HepG2 (cell line): ENCODE results near the gene TOMM7. TPM values are rescaled to one million over a fixed set of nuclear protein-coding genes. Genes with fewer than 3 reads are reported as not detected.
A peak's percentile ranks its signal among the peaks of the same experiment; 100 is the strongest.

Experiments used
- ARID5B ChIP-seq: IDR thresholded peaks from 2 replicates; pipeline ENCODE4 v1.4.0; 2020; ENCODE audit warnings: mild to moderate bottlenecking, missing genetic modification reagents
- CTCF ChIP-seq: sonication (generic); formaldehyde crosslinking; IDR thresholded peaks from 2 replicates; pipeline ENCODE4 v1.5.0; 2020; ENCODE audit warnings: mild to moderate bottlenecking, missing genetic modification reagents, moderate library complexity
- ELK4 ChIP-seq: sonication (generic); formaldehyde crosslinking; IDR thresholded peaks from 2 replicates; pipeline ENCODE4 v1.9.0; 2021; ENCODE audit warnings: missing genetic modification reagents, borderline replicate concordance
- ERF ChIP-seq: IDR thresholded peaks from 2 replicates; pipeline ENCODE4 v1.6.1; 2018; ENCODE audit warnings: missing biosample characterization, missing genetic modification reagents
- MIER2 ChIP-seq: IDR thresholded peaks from 2 replicates; pipeline ENCODE4 v1.6.1; 2016; ENCODE audit warnings: missing biosample characterization, missing genetic modification reagents
- TFAP4 ChIP-seq: sonication (generic); IDR thresholded peaks from 2 replicates; pipeline ENCODE4 v1.6.1; 2016; ENCODE audit warnings: low read depth, borderline replicate concordance
- ZBTB21 ChIP-seq: sonication (generic); formaldehyde crosslinking; IDR thresholded peaks from 2 replicates; pipeline ENCODE4 v1.4.0; 2020; ENCODE audit warnings: missing genetic modification reagents
- ZNF235 ChIP-seq: sonication (generic); formaldehyde crosslinking; IDR thresholded peaks from 2 replicates; pipeline ENCODE4 v1.8.1; 2023; ENCODE audit warnings: mild to moderate bottlenecking, missing genetic modification reagents, borderline replicate concordance
- ZNF878 ChIP-seq: sonication (generic); formaldehyde crosslinking; IDR thresholded peaks from 2 replicates; pipeline ENCODE4 v1.8.1; 2023; ENCODE audit warnings: mild to moderate bottlenecking, missing genetic modification reagents, moderate library complexity
- ZSCAN12 ChIP-seq: sonication (generic); formaldehyde crosslinking; IDR thresholded peaks from 2 replicates; pipeline ENCODE4 v1.9.0; 2021; ENCODE audit warnings: mild to moderate bottlenecking, missing genetic modification reagents
- polyA plus RNA-seq, 8 experiments: library from polyadenylated mRNA; depleted of rRNA in 3 of 8; stranded (reverse) in 7 of 8; unstranded in 1 of 8; fragments of >200 nt; fragmentation: Illumina TruSeq in 4 of 8; extraction: Trizol in 4 of 8; gene quantifications; 2 replicates each; pipeline versions ENCODE4 v1.2.1 to v1.2.3, GENCODE V29; 2011 to 2016; ENCODE audit warnings: low read depth in 4 of 8, missing spikeins in 1 of 8, mixed read lengths in 1 of 8; ENCODE audit not compliant: insufficient read depth in 1 of 8
- total RNA-seq, 5 experiments: library from RNA; depleted of rRNA; stranded (reverse); fragments of >200 nt; fragmentation: Illumina TruSeq; extraction: Trizol; gene quantifications; 2 replicates each; pipeline ENCODE4 v1.2.3, GENCODE V29; 2016; ENCODE audit warnings: low read depth in 1 of 5
- TF ChIP-seq, protein P1 (sequence below): sonication (generic); formaldehyde crosslinking; IDR thresholded peaks from 2 replicates; pipeline ENCODE4 v1.5.0; 2020; ENCODE audit warnings: missing genetic modification reagents
- TF ChIP-seq, protein P2 (sequence below): sonication (generic); formaldehyde crosslinking; IDR thresholded peaks from 2 replicates; pipeline ENCODE4 v1.5.0; 2020; ENCODE audit warnings: mild to moderate bottlenecking, missing genetic modification reagents
- TF ChIP-seq, protein P3 (sequence below): sonication (generic); formaldehyde crosslinking; IDR thresholded peaks from 2 replicates; pipeline ENCODE4 v1.8.0; 2023; ENCODE audit warnings: mild to moderate bottlenecking, missing genetic modification reagents

TOMM7 gene
- total and polyA plus RNA-seq, 2 of the 13 experiments (the other 11 are each of a cell fraction or from before 2014, with no cell fraction given), result 251 to 369 TPM

DNA sequence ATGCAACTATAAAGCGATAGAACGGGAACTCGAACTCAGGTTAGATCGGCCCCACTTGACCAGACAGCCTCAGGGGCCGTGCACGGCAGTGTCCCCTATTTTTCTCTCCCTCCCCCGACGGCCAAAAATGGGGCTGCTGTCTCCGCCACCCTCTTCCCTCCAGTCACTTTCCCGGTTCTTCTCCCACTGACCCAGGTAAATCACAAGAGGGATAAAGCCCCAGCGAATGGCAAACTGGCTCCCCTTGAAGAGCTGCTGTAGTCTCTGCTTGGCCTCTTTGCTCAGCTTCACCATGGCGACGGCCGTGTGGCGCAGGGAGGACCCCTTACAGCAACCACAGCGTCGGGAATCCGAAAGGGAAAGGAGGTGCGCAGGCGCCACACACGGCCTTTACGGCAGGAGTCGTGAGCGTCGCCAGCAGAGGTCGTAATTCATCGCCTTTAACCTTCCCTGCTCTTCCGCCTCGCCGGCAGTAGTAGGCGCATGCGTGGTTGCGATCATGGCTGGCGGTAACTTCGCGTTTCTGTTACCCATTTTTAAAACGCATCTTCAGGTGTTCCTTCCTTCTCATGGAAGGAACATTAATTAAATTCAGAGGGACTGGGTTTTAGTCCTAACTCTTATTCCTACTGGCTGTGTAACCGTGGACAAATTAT is at the start of gene TOMM7 (continued):
- TF ChIP-seq, protein P1, sequence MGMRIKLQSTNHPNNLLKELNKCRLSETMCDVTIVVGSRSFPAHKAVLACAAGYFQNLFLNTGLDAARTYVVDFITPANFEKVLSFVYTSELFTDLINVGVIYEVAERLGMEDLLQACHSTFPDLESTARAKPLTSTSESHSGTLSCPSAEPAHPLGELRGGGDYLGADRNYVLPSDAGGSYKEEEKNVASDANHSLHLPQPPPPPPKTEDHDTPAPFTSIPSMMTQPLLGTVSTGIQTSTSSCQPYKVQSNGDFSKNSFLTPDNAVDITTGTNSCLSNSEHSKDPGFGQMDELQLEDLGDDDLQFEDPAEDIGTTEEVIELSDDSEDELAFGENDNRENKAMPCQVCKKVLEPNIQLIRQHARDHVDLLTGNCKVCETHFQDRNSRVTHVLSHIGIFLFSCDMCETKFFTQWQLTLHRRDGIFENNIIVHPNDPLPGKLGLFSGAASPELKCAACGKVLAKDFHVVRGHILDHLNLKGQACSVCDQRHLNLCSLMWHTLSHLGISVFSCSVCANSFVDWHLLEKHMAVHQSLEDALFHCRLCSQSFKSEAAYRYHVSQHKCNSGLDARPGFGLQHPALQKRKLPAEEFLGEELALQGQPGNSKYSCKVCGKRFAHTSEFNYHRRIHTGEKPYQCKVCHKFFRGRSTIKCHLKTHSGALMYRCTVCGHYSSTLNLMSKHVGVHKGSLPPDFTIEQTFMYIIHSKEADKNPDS, result 0 out of 2 replicates have a peak, but pooled peaks have one; percentile 33
- TF ChIP-seq CTCF (CRISPR knock-in tag) (peak; percentile 89), TFAP4 (peak; percentile 37; the same call in 1 of the 2 replicates), ZSCAN12 (CRISPR knock-in tag) (no peak), ZNF878 (CRISPR knock-in tag) (0 out of 2 replicates have a peak, but pooled peaks have one; percentile 13), MIER2 (CRISPR knock-in tag) (peak; percentile 59; the same call in 1 of the 2 replicates), ERF (CRISPR knock-in tag) (peak; percentile 87), ZBTB21 (CRISPR knock-in tag) (no peak), ARID5B (CRISPR knock-in tag) (peak; percentile 69), ELK4 (CRISPR knock-in tag) (no peak), ZNF235 (no peak)
- TF ChIP-seq, protein P2, sequence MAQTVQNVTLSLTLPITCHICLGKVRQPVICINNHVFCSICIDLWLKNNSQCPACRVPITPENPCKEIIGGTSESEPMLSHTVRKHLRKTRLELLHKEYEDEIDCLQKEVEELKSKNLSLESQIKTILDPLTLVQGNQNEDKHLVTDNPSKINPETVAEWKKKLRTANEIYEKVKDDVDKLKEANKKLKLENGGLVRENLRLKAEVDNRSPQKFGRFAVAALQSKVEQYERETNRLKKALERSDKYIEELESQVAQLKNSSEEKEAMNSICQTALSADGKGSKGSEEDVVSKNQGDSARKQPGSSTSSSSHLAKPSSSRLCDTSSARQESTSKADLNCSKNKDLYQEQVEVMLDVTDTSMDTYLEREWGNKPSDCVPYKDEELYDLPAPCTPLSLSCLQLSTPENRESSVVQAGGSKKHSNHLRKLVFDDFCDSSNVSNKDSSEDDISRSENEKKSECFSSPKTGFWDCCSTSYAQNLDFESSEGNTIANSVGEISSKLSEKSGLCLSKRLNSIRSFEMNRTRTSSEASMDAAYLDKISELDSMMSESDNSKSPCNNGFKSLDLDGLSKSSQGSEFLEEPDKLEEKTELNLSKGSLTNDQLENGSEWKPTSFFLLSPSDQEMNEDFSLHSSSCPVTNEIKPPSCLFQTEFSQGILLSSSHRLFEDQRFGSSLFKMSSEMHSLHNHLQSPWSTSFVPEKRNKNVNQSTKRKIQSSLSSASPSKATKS (CRISPR knock-in tag), result peak; percentile 36; the same call in 1 of the 2 replicates
- TF ChIP-seq, protein P3, sequence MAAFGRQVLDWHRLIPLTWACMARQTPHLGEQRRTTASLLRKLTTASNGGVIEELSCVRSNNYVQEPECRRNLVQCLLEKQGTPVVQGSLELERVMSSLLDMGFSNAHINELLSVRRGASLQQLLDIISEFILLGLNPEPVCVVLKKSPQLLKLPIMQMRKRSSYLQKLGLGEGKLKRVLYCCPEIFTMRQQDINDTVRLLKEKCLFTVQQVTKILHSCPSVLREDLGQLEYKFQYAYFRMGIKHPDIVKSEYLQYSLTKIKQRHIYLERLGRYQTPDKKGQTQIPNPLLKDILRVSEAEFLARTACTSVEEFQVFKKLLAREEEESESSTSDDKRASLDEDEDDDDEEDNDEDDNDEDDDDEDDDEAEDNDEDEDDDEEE, result 0 out of 2 replicates have a peak, but pooled peaks have one; percentile 37
